HG03558 (cell line): ENCODE measurements around the gene CDC42BPB.

Experiments
- ATAC-seq: cut with Tn5 transposase; IDR thresholded peaks from one replicate; pipeline ENCODE4 v1.9.1; 2021; ENCODE audit warnings: moderate number of reproducible peaks; ENCODE audit not compliant: unreplicated experiment; ENCODE audit errors: extremely low read depth

CDC42BPB gene, protein sequence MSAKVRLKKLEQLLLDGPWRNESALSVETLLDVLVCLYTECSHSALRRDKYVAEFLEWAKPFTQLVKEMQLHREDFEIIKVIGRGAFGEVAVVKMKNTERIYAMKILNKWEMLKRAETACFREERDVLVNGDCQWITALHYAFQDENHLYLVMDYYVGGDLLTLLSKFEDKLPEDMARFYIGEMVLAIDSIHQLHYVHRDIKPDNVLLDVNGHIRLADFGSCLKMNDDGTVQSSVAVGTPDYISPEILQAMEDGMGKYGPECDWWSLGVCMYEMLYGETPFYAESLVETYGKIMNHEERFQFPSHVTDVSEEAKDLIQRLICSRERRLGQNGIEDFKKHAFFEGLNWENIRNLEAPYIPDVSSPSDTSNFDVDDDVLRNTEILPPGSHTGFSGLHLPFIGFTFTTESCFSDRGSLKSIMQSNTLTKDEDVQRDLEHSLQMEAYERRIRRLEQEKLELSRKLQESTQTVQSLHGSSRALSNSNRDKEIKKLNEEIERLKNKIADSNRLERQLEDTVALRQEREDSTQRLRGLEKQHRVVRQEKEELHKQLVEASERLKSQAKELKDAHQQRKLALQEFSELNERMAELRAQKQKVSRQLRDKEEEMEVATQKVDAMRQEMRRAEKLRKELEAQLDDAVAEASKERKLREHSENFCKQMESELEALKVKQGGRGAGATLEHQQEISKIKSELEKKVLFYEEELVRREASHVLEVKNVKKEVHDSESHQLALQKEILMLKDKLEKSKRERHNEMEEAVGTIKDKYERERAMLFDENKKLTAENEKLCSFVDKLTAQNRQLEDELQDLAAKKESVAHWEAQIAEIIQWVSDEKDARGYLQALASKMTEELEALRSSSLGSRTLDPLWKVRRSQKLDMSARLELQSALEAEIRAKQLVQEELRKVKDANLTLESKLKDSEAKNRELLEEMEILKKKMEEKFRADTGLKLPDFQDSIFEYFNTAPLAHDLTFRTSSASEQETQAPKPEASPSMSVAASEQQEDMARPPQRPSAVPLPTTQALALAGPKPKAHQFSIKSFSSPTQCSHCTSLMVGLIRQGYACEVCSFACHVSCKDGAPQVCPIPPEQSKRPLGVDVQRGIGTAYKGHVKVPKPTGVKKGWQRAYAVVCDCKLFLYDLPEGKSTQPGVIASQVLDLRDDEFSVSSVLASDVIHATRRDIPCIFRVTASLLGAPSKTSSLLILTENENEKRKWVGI (N-terminal part only)

DNA sequence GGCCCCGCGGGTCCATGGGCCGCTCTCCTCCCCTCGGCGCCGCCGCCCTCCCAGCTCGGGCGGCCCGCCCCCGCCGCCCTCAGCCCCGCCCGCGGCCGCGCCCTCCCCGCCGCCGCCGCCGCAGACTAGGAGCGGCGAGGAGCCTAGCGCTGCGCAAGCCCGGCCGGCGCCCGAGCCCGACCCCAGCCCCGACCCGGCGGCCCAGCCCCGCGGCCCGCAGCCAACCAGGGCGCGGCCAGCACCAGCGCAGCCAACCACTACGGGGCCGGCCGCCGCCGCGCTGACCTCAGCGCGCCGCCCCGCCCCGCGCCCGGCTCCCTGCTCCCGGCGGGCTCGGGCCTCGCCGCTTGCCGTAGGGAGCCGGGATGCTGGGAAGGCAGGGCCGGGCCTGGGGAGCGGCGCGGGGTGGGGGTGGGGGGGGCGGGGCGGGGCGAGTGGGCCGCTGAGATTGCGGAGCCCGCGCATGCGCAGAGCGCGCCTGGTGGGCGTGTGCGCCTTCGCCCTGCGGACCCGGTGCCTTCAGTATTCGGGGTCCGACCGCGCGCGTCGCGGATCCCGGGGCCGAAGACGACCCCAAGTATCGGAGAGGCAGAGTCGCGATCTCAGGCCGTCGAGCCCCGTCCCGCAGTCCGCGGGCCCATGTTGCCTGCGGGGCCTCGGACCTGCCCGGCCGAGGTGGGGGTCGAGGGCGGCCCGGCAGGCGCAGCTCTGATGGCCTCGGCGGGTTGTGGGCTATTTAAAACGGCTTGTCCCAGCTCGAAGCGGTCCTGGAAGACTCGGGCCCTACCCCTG is at the start of gene CDC42BPB:
CDC42BPB (minus strand) TSS at position 178 of the 792 bp plus-strand sequence. CDS start 376 bp downstream, outside the sequence.
- peak; percentile 37 for ATAC-seq

DNA sequence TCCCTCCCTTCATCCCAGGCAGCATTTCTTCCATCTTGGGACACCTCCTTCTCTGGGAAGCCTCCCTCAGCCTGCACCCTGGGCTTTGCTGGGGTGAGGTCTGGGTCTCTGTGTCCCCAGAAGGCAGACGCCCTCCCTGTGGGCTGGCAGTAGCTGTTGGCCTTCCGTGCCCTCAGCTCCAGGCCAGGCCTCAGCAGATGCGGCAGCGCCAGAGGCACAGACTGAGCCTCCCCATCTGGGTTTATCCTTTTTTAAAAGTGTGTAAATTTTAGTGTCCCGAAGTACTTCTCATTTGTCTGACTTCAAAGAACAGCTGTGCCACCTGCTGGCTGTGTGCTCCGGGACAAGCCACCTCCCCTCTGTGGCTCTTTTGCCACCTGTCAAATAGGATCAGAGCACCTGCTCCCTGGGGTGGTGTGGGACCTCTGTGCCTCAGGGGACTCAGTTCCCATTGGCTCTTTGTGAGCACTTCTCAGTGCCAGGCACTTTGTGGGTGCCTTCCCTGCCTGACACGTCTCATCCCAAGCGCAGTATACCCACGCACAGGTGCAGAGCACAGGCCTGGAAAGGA is 48.3 kb upstream of the CDC42BPB start:
- ATAC-seq = no peak

DNA sequence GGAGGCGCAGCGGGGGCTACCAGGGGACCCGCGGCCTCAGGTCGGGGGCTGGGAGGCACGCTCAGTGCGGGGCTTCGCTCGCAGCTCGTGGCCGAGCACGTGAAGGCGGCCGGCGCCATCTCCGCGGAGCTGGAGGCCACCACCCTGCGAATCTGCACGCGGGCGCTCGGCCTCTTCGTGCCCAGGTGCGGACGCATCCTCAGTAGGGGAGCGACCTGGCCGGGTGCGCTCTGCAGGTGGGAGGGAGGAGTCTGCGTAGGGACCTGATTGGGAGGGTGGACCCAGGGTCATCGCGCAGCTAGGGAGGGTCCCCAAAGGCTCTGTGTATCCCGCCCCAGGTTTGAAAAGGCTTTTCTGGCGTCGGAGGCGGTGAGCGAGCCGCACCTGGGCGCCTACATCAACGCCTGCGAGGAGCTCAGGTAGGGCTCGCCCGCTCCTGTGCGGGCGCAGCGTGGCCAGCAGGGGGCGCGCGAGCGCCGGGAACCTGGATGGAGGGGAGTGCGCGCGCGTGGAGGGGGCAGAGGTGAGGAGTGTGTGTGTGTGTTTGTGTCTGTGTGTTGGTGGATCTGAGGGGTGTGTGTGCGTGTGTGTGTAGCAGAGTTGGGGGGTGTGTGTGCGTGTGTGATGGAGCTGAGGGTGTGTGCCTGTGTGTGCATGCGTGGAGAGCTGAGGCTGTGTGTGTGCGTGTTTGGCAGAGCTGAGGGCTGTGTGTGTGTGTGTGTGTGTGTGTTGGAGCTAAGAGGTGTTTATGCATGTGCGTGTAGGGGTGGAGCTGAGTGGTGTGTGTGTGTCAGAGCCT is 47.5 kb upstream of the CDC42BPB start:
- no peak for ATAC-seq

DNA sequence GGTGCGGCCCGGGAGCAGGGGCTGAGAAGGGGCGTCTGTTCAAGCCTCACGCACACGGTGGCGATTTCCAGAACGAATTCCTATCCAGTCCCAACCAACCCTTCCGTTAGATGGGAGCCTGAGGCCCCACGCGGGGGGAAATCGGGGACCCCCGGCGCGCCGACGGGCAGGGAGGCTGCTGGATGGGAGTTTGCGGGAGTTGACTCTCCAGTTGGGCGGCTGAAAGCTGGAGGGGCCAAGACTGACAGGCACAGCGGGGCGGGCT is 47.0 kb upstream of the CDC42BPB start:
- ATAC-seq = no peak

DNA sequence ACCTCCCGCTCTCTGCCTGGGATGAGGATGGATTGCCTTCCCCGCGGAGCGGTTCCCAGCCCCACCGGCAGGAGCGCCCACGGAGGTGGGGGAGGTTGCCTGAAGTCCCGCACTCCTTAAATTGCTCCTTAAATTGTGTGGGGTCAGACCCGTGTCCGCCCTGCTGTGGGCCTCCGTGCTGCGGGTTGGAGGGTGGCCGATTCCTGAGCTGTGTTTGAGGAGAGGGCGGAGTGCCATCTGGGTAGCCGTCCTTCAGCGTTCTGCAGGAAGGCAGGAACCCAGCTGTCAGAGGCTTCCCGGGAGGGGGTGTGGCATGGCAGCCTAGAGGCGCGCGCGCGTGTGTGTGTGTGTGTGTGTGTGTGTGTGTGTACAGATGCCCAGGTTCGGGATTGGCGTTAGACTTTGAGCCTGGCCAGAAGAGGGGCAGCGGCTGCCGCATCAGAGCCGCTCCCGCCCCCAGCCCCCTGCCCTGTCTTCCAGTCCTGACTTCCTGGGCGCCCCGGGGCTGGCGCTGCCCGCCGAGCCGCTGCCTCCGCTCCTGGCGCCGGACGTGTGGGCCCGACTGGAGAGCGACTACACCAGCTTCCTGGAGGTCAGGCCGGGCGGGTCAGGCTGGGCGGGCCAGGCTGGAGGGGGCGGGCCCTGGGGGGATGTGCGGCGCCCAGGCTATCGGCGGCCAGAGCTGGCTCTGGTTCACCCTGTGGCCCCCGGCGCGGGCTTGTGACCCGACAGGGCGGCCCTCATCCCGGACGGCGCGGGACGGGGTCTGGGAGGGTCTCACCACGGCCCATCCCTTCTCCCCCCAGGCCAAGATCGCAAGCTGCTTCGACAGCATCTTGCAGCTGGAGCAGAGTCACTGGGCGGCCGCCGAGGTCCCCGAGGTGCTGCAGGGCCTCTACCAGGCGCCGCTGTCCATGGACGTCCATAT is 46.4 kb upstream of the CDC42BPB start:
- no peak for ATAC-seq

DNA sequence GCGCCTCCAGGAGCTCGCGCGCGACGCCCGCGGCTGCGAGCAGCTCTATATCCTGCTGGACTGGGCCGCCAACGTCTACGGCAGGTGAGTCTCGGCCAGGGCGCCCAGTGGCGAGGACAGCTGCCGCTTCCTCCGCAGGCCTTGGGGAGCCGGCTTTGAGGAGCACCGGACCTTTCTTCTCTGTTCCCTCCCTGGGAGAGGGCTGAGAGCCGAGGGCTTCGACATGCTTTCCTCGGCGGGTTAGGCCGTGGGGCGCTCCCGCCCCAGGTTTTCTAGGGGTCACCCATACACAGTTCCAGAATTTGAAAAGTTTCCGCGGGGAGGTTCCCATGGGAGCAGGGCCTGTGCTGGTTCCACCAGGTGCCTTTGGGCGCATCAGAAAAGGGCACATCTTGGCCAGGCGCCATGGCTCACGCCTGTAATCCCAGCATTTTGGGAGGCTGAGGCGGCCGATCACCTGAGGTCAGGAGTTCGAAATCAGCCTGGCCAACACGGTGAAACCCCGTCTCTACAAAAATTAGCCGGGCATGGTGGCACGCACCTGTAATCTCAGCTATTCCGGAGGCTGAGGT is 45.4 kb upstream of the CDC42BPB start:
- no peak for ATAC-seq

DNA sequence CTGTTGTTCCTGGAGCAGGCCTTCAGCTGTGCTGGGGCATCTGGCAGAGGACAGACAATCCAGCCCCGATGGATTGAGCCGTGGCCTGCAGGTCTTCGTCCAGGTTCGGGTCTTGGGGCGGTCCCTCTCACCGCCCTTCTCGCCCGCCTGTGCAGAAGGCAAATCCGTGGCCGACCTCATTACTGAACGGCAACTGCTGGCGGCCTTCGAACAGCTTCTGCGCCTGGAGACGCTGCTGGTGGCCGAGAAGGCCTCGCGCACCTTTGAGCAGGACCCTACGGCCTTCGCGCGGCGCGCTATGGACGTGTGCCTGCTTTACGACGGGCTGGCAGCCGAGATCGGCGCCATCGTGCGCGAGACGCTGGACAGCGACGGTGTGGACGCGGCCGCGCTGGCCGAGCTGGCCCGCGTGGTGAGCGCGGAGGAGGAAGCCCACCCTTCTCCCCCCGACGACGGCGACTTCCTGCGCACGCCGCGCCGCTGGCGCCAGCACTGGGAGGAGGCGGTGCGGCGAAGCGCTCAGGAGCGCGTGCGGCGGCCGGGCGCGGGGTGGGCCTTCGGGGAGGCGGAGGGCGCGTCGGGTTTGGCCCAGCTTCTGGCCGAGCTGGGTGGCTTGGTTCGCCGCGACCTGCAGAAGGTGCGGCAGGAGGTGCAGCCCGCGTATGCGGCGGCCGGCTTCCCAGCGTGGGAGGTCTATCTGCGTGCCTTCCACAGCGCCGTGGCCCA is 44.8 kb upstream of the CDC42BPB start:
- no peak for ATAC-seq

DNA sequence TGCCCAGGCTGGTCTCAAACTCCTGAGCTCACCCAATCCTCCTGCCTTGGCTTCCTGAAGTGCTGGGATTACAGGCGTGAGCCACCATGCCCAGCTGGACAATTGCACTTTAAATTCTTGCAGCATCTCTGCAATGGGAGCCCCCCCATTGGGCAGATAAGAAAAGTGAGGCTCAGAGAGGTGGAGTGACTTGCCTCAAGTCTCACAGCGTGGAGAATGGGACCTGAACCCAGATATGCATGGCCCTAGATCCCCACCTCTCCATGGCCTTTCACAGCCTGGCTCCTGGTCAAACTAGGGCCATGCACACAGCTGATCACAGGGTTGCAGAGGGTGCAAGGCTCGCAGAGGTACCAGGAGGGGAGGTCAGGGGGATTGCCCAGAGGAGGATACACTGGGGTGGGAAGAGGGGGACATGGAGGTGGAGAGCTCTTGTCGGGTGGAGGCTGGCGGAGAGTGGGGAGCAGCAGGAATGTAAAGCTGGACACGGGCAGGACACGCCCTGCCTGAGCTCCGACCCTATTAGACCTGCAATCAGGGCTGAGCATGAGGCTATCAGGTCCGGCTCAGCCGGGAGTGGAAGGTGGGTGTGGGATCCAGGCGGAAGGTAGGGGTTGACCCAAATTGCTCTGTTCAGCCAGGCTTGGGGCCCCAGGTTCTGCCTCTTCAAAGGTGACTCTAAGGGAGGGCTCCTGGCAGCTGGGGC is 44.1 kb upstream of the CDC42BPB start:
- ATAC-seq = no peak

DNA sequence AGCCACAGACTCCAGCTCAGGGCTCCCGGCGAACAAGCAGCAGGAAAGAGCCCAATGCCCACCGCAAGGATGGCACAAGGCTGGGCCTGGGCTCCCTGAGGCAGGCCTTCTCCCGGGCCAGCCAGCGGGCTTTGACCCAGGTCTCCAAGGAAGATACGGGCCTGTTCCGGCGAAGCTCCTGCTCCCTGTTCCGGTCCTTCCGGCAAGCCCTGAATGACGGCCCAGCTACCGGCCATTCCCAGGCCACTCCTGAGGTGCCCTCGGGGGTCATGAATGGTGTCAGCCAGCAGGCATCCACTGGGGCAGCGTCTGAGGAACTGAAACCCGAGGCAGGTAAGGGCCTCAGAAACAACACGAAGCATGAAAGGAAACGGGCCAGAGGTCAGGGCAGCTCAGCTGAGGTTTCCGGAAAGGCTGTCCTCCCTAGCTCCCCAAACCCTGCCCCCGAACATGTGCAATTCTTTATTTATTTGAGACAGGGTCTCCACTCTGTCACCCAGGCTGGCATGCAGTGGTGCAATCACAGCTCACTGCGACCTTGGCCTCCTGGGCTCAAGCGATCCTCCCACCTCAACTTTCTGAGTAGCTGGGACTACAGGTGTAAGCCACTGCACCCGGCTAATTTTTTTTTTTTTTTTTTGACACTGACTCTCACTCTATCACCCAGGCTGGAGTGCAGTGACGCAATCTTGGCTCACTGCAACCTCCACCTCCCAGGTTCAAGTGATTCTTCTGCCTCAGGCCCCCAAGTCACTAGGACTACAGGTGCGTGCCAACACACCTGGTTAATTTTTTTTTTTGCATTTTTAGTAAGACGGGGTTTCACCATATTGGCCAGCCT is 43.2 kb upstream of the CDC42BPB start:
- ATAC-seq = no peak

DNA sequence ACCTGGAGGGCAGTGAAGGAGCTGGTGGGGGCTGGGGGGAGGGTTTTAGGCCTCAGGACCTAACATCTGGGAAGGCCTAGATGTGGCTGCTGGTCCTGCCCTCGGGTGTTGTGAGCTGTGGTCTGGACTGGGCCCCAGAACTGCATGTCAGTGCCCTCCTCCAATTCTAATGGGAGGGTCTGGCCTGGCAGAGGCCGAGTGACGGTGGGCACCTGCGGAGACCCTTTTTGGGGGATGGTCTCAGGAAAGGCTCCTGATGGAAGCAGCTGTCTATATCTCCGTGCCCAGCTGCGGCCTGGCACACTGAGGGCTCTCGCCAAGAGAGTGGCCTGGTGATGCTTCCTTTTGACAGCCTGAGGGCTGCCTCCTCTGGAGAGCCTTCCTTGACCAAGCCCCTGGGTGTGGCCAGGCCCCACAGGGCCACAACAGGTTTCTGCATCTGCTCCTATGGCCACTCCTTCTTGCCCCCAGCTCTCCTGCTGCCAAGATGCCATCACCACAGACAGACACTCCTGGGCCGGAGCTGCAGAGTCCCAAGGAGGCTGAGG is 42.5 kb upstream of the CDC42BPB start:
- no peak for ATAC-seq

DNA sequence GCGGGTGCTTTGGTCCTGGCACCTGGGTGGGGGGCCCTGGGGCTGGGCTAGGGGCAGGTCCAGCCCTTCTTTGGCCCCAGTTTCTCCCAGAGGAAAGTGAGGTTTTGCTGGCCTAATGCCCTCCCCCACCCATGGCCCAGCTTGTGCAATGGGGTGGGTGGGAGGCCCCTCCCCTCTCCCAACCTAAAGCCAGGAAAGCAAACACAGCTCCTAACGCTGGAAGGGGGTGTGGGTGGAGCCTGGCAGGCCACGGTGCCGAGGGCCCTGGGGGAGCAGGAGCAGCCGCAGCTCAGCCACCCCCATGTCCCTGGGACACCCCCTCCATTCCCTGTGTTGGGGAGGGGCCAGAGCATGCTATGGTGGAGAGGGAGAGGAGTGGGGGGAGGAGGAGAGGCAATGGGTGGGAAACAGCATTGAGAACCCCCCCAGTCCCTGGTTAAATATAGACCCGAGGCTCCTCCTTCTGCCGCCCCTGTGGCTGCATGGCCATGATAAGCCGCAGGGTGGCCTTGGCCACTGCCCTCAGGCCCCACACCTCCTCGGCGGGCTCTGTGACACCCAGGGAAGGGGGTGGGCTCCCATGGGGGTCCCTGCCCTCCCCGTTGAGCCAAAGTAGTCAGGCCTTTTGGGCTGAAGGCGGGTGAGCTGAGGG is 41.9 kb upstream of the CDC42BPB start:
- ATAC-seq = no peak

DNA sequence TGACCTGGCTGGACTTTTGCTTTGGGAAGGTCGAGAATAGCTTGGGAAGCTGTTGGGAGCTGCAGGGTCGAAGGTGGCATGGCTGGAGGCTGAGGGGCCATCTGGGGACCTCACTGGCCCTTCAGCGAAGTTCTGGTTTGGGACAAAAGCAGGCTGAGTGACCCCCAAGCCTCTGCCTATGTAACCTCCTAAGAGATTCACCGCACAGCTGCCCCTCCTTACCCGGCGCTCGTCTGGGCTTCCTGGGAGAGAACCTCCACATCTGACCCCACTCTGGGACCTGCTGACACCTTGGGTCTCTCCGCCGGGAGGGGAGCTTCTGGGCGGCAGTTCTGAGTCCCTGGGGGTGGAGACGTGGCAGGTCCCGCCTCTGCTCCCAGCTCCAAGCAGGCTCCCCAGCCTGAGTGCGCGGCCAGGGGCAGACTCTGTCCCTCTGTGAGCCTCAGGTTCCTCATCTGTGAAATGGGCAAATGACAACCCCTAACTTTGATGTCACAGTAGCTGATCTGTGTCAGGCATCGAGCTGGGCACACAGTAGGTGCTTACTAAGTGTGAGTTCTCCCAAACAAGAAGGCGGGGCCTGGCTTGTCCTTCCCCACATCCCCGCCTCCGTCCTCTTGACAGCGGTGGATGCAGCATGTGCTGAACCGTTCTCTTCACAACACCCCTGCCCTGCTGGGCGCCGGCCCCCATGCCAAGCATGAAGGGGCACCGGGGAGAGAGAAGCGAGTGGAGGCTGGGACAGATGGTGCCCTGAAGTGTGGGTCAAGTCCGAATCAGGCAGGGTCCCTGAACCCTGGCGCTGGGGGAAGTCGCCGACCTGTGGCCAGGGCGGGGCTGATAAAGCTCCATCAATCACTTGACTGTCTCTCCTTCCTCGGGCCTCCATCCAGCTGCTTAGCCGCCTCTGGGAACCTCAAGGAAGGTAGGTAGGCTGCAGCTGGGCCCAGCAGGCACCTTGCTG is 40.9 kb upstream of the CDC42BPB start:
- no peak for ATAC-seq

DNA sequence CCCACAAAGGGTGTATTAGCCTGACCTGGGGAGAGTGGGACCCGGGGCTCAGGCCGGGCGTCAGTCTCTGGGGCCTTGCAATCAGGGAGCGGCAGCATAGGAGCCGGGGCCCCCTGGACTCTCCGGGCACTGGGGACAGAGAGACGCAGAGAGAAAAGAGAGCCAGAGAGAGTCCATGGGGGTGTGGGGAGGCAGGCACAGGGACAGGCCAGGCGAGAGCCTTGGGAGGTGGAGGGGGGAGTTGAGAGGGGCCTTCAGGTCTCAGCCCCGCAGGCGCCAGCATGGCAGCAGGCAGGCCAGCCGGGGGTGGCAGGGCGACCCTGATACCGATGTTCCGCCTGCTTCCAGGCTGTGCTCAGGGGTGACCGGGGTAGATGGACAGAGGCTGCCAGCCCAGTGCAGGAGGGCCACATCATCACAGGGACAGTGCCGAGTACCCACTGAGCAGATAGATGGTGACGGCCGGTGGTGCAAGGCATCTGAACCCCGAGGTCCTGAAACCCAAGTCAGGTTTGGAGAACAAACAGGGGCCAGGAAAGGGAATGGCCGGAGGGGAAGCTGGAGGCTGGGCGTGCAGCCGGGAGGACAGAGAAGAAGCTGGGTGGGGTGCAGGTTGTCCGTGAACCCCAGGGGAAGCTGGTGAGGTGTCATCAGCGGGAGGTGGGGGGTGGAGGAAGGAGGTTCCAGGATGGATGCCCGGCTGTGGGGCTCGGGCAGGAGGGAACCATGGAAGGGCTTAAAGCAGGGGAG is 40.1 kb upstream of the CDC42BPB start:
- ATAC-seq = no peak
